ENCODE measurements around the gene ALDH5A1. TPM values are rescaled to one million over a fixed set of nuclear protein-coding genes. Genes with fewer than 3 reads are reported as not detected.
A peak's percentile ranks its signal among the peaks of the same experiment; 100 is the strongest.

Gene ALDH5A1
- total and polyA plus RNA-seq, 2 of the 13 experiments (the other 11 are each of a cell fraction or from before 2014, with no cell fraction given) = 12.8 to 32.5 TPM

DNA sequence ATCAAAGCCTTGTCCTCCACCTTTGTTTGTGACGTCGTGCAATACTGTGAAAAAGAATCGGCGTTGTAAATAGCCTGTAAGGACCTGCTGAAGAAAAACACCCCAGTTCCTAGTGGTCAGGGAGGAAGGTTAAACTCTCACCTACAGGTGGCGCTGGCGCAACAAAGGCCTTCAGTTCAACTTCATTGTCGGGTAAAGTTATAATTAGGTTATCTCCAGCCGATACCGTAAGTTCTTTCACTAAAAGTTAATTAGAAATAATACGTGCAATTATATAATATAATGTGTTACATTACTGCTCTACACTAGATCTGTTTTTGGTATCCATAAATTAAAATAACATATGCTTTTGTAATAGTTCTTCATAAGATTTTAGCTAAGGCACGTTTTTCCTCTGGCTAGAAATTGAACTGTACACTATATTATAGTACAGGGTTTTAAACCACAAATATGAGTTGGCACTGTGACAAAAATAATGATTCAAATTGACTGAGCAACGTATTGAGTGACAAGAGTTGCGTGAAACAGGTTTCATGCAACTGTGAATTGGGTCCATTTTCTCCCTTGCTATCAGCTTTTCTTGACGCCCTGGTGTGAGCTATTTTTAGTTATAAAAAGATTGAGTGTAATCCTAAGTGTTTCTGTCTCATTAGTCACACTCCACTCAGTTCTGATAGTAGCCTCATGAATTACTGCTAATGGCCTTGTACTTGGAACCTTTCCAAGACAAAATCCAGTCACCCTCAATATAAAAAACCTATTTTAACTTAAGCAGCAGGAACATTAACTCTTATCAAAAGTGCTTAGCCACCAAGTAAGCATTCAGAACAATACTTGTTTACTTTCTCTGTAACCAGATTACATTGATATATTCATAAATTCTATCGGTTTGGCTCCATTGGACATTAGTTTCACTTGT, 89.0 kb downstream of the ALDH5A1 start (continued):
- TF ChIP-seq ARID5B (CRISPR knock-in tag; IDR thresholded peaks at IDR 0.05) (0 out of 2 replicates have a peak, but pooled peaks have one; percentile 34), NR2F6 (IDR thresholded peaks at IDR 0.05) (0 out of 2 replicates have a peak, but pooled peaks have one; percentile 20), NR2F6 (CRISPR knock-in tag; IDR thresholded peaks at IDR 0.05) (peak; percentile 42; the same call in 1 of the 2 replicates), STAG1 (CRISPR knock-in tag; IDR thresholded peaks at IDR 0.05) (peak; percentile 79), SNAI1 (CRISPR knock-in tag; IDR thresholded peaks at IDR 0.05; ENCODE audit: borderline replicate concordance) (no peak), ZNF10 (CRISPR knock-in tag; IDR thresholded peaks at IDR 0.05; ENCODE audit: borderline replicate concordance, low read depth) (no peak), BCL6 (CRISPR knock-in tag; IDR thresholded peaks at IDR 0.05) (peak; percentile 66), ZNF784 (CRISPR knock-in tag; IDR thresholded peaks at IDR 0.05; ENCODE audit: borderline replicate concordance) (0 out of 2 replicates have a peak, but pooled peaks have one; percentile 50), SCMH1 (CRISPR knock-in tag; IDR thresholded peaks at IDR 0.05; ENCODE audit: borderline replicate concordance) (no peak), ZNF33B (CRISPR knock-in tag; IDR thresholded peaks at IDR 0.05) (0 out of 2 replicates have a peak, but pooled peaks have one; percentile 44), HDAC2 (CRISPR knock-in tag; IDR thresholded peaks at IDR 0.05) (no peak), HOMEZ (CRISPR knock-in tag; IDR thresholded peaks at IDR 0.05; ENCODE audit: low read depth) (no peak), ZFAT (CRISPR knock-in tag; conservative IDR thresholded peaks at IDR 0.05) (peak; percentile 88; the same call in 1 of the 2 replicates), FOXA3 (CRISPR knock-in tag; IDR thresholded peaks at IDR 0.05) (peak; percentile 28; the same call in 1 of the 2 replicates), PCBP2 (optimal IDR thresholded peaks at IDR 0.05; ENCODE audit: low read depth, low read length, poor library complexity, severe bottlenecking) (no peak), KLF12 (CRISPR knock-in tag; IDR thresholded peaks at IDR 0.05; ENCODE audit: borderline replicate concordance) (0 out of 2 replicates have a peak, but pooled peaks have one; percentile 24), FOXK1 (CRISPR knock-in tag; IDR thresholded peaks at IDR 0.05; ENCODE audit: borderline replicate concordance, low read depth) (0 out of 2 replicates have a peak, but pooled peaks have one; percentile 15), RXRB (CRISPR knock-in tag; IDR thresholded peaks at IDR 0.05; ENCODE audit: borderline replicate concordance) (peak; percentile 27; the same call in 1 of the 2 replicates)
- TF ChIP-seq, protein P1, sequence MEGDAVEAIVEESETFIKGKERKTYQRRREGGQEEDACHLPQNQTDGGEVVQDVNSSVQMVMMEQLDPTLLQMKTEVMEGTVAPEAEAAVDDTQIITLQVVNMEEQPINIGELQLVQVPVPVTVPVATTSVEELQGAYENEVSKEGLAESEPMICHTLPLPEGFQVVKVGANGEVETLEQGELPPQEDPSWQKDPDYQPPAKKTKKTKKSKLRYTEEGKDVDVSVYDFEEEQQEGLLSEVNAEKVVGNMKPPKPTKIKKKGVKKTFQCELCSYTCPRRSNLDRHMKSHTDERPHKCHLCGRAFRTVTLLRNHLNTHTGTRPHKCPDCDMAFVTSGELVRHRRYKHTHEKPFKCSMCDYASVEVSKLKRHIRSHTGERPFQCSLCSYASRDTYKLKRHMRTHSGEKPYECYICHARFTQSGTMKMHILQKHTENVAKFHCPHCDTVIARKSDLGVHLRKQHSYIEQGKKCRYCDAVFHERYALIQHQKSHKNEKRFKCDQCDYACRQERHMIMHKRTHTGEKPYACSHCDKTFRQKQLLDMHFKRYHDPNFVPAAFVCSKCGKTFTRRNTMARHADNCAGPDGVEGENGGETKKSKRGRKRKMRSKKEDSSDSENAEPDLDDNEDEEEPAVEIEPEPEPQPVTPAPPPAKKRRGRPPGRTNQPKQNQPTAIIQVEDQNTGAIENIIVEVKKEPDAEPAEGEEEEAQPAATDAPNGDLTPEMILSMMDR (CRISPR knock-in tag; IDR thresholded peaks at IDR 0.05) = peak; percentile 86

Measured in HepG2 (cell line).